PC-9 (cell line): Measurements from ENCODE around the gene E2F4.

Experiments
- EZH2 ChIP-seq: fragments of 200-600 bp; sonication (generic); IDR thresholded peaks from 2 replicates; pipeline ENCODE4 v1.8.0; 2017; ENCODE audit warnings: antibody characterized with exemption, low read depth
- TF ChIP-seq, protein P1 (sequence below): fragments of 200-600 bp; sonication (generic); conservative IDR thresholded peaks from 2 replicates; pipeline ENCODE4 v1.6.1; 2017; ENCODE audit warnings: mixed run types, antibody characterized with exemption, mild to moderate bottlenecking, moderate library complexity

DNA sequence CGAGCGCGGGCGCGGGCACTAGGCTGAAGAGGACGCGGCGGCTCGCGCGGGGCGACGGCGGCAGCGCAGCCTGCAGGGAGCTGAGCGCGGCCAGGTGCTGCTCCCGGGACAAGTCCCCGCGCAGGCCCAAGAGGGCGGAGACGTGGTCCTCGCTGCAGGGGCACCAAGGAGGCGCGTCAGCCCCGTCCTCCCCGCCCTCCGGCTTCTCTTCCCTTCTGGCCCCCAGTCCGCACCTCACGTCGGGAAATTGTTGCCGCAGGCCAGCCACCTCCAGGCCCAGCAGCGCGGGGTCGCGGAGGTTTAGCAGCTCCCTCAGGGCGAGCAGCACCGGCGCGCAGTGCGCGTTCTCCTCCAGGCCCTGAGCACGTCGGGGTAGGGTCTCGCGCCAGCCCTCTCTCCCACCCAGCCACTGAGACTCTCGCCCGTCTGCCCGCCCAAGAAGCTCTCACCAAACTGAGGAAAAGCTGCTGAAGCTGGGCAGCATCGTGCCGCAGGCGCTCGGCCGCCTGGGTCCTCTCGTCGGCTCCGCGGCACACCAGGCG is 7.4 kb upstream of the E2F4 start:
- TF ChIP-seq, protein P1, sequence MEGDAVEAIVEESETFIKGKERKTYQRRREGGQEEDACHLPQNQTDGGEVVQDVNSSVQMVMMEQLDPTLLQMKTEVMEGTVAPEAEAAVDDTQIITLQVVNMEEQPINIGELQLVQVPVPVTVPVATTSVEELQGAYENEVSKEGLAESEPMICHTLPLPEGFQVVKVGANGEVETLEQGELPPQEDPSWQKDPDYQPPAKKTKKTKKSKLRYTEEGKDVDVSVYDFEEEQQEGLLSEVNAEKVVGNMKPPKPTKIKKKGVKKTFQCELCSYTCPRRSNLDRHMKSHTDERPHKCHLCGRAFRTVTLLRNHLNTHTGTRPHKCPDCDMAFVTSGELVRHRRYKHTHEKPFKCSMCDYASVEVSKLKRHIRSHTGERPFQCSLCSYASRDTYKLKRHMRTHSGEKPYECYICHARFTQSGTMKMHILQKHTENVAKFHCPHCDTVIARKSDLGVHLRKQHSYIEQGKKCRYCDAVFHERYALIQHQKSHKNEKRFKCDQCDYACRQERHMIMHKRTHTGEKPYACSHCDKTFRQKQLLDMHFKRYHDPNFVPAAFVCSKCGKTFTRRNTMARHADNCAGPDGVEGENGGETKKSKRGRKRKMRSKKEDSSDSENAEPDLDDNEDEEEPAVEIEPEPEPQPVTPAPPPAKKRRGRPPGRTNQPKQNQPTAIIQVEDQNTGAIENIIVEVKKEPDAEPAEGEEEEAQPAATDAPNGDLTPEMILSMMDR = no peak
- no peak for TF ChIP-seq EZH2
